NOMO-1 (cell line): ENCODE data around the gene PRMT7.

Experiments used
- DNase-seq, 2 experiments: peaks; one replicate each; lab custom pipeline; 2025; ENCODE audit not compliant: unreplicated experiment in 2 of 2; lab: John Stamatoyannopoulos, UW

PRMT7 gene

DNA sequence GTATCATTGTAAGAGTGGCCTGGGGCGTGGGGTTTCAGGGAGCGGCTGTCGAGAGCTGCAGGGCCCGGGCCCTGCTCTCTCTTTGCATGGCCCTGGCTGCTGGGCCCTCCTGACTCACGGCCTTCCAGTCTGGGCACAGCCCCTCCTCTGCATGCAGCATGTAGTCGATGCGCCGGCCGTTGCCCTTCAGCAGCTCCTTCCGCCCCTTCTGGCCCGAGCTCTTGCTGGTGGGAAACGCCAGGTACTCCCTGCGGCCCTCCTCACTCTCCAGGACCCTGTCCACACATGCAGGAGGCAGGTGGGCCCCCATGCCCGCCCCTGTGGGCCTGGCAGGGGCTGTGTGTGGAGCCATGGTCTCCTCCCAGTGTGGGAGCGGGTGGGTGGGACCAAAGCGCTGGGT, 50.7 kb downstream of the PRMT7 start:
- DNase-seq: no peak

DNA sequence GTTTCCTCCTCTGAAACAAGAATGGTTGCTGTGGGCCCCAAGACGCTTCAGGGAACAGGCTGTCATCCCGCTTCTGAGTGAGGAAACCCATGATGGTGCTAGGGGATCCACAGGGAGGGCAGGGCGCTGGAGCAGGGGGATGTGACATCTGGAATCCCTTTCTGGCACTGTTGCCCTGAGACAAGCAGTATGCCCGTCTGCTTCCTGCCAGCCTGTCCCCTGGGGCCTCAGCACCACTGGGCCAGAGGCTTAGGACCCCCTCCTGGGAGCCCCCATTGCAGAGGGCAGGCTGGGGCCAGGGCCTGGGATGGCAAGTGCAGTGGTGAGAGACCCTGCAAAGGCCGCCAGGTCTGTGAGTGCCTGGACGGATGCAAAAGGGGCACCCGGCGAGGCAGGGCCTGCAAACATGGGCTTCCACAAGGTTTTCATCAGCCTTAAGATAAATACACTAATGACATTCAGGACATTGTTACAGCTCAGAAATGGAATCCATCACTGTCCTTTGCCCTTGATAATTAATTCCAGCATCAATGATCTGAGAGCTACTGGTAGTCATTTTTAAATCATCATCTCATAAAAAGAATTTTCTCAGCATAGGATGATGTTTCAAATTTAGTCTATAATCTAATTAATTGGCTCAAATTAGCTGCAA, 51.6 kb downstream of the PRMT7 start:
- no peak for DNase-seq

DNA sequence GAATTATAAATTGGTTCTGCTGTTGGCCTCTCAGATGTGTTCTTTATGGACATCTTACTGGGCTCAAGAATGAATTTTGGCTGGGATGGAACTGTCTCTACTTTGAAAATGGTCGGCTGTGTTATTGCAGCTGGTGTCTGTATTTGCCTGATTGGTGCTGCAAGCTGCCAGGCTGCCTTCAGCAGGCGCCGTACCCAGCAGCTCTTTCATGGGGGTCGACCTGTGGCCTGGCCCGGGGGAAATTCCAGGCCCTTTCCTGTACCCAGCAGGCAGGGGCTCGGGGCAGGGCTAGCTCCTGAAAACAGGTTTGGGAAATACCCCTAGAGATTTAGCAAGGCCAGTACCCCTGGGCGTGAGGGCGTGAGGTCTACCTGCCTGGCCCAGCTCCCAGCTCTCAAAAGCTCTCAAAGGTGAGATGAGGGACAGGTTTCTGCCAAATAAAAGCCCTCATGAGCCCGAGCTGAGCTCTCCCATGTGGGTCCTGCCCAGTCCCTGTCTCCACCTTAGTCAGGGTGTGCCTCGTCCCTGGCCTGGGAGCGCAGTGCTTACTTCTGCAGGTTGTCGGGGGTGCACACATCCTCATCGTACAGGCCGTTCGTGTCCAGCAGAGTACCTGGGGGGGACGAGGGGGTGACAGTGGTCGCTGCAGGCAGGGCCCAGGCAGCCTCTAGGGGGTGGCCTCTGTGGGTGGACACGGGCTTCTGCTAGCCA, 52.3 kb downstream of the PRMT7 start:
- no peak for DNase-seq

DNA sequence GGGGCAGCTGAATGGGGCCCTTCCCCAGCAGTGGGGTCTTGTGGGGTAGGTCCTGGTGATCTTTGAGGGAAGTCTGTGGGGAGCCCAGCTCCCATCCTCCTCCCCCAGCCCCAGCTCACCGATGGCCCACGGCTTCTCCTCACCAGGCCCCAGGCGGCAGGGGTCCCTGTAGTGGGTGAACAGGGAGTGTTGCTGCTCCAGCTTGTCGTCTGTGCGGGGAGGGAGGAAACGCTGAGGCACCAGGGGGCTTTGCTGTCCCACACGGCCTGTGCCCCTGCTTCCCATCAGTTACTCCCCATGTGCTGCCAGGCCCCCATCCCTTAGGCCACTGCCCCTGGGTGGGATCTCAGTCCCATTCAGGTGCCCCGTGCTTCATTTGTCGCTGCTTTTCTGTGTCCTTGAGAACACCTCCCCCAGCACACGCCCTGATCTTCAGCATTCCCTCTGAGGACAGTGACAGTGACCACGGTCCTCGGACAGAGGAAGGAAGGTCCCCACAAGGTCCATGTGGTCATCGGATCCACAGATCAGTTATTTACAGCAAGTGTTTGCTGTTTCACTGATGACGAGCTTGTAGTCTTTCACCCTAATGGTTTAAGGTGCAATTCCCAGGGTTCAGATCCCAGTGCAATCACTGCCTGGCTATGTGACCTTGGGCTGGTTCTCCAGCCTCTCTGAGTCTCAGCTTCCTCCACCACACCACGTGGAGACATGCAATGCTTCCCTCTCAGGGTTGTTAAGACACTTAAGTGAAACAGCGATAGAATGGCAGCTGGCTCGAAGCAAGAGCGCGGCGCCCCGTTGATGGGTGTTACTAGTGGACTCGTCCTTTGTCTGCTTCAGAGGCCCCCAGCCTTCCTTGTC, 53.1 kb downstream of the PRMT7 start:
- DNase-seq: no peak

DNA sequence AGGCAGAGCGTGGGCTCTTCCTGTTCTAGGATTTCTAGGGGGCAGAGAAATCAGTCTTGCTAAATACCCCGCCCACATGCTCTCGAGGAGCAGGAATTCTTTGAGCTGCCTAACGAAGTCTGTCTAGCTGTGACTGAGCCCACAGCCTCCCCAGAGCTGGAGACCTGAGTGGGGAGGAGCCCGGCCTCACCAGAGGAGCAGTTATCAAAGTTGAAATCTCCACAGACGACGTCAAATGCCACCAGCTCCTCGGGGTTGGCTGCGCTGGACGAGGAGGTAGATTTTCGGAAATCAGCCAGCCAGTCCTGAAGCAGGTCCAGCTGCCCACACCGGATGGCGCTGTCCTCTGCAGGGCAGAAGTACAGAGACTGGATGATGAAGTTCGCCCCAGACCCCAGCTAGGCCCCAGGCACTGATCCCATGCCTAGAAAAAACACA, 53.8 kb downstream of the PRMT7 start:
- DNase-seq: no peak

DNA sequence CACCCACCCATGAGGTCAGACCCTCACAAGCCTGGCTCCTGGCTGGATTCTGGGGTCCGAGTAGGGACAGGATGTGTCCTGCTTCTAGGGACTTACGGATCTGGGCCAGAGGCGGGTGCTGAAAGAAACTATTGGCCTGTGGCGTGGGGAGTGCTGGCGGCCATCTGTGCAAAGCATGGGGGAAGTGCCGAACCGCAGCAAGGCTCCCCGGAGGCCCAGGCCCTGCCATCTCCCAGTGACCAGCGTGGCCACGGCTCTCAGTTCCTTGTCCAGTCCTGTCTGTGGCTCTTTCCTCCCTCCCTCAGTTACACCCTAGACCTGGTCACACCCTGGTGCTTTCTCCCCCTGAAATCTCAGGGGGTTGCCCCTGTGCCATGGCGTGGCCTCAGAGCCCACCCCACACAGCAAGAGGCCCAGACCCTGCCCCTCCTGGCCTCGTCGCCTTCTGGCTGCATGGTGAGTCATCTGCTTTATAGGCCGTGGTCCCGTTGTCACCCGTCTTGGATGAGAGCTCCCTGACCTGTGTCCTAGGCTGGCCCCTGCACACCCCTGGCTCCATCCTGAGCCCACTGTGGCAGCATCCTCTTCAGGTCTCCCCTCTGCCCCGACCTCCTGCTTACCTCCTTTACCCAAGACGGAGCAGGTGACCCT, 54.5 kb downstream of the PRMT7 start:
- DNase-seq: no peak

DNA sequence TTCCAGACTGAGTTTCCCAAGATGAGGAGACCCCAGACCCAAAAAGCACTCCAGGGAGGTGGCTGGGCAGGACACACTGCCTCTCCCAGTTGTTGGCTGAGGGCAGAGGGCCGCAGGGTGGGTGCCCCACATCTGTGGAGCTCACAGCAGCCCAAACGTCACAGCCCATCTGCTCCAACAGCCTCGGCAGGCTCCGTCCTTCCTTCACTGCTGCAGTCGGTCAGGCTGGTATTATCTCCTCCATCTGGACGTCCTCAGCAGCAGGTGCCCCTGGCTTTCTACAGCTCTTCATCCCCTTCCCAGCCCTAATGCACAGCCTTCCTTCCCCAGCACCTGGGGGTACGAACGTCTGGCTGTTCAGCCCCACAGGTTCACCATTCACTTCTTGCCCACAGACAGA, 55.2 kb downstream of the PRMT7 start:
- DNase-seq: no peak

DNA sequence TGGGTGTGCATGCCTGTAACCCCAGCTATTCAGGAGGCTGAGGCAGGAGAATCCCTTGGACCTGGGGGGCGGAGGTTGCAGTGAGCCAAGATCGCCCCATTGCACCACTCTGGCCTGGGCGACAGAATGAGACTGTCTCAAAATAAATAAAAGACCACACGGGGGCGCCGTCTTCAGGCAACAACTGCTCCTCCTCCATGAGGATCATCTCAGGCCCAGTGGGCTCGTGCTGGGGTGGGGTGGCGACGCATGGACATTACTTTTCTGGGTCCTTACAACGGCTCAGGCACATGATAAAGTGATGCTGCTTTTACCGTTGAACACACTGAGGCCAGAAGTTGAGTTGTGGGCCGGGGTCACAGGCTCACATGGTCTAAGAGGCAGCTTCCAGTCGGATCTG, 56.2 kb downstream of the PRMT7 start:
- DNase-seq: peak; percentile 11 to 26

DNA sequence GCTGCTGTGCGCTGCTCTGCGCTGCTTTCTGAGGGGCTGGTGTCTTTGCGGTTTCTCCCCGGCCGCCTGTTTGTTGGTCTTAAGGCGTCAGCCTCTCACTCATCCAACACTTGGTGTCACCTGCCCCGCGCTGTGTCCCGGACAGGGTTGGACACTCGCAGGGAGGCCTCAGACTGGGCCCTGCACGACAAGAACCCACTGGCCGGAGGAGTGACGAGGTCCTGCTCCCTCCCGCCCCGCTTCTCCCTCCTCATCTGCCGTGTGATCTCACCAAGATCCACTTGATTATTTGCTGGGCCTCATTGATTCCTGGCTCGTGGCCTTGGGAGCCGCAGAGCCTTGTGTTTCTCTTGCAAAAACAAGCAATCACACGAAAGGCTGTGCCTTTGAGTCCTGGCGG, 56.6 kb downstream of the PRMT7 start:
- DNase-seq: no peak

DNA sequence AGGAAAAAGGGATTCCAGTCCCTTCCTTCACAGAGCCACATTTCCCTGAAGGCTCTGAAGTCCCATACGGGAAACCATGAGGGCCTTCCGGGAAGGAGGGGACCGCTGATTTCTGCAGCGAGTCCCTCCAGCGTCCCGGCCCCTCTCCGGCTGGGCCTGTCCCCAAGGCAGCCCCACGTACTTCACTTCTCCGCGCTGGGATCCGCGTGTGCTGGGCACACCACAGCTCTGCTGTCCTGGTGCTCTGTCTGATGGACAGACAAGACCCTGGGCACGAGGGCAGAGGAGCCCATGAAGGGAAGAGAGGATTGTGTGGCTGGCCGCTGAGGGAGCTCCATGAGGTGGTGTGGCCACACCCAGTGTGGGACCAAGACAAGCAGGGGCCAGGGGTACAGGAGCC, 57.1 kb downstream of the PRMT7 start:
- DNase-seq: no peak

DNA sequence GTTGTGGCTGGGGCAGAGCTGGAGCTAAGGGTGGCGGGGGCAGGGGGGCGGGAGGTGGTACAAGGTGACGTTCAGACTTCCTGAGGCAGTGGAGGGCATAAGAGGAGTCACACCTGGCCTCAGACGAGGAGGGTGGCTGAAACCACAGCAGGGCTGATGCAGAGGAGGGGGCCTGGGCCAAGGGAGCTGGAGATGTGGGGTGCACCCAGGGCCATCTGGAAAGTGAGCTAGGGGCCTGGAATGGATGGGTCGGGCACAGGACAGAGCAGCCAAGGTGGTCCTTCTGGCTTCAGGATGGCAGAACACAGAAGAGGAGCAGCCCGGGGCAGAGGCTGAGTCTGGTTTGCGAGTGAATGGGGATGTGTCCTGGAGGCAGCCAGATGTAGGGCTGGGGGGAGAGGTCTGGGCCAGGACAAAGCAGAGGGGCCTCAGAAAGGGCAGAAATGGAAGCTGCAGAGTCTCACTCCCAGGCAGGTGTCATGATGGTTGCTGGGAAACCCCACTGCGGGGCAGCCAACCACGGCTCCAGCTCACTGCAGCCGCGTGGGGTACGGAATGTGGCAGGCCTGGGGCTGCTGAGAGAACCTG, 57.6 kb downstream of the PRMT7 start:
- DNase-seq: no peak

DNA sequence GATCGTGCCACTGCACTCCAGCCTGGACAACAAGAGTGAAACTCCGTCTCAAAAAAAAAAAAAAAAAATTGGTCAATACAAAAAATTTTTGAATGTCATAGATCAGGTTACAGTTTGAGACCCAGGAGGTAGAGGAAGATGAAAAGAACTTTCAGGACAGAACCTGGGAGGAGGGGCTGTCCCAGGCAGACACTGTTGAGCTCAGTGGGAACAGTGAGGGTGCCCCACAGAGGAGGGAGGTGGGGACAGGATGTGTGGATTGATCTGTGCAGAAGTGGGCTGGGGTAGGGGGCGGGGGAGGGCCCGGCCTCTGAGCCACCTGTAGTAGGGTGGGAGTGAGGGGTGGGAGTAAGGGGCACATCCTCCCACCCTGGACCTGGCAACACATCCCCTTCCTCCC, 58.3 kb downstream of the PRMT7 start:
- DNase-seq: no peak

DNA sequence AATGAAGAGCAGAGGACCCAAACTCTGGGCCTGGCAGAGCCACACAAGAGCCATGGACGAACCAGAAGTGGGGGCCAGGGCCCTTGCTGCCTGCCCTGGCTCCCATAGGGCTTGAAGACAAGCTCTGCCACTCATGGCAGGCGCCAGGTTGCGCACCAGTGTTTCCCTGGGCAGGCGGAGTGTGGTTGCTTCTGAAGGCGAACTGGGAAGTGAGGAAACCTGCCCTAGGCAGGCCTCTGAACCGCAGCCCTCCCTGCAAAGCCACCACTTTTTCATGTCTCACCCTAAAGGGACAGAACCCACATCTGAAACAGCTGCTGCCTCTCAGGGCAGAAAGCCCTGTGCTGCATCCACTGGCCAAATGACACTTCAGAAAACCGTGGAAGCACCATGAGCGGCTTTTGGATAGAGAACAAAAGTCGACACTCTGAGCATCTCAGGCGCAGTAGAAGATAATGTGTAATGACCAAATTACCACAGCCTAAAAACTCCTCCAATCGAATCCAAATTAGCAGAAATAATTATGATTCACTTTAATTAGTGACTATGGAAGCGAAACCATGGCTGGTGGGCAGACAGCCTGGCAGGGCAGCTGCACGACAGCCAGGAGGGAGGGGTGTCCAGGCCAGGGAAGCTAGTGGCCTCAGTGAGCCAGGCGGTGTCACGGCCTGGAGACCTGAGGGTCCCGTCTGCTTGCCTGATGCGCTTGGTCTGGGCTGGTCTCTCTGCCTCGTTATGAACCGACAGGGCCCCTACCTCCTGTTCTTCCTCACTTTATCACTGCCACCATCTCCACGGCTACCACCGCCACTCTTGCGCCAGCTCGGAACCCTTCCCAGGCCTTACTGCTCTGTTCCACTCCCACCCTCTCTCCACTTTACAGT, 59.1 kb downstream of the PRMT7 start:
- peak; percentile 82 to 86 for DNase-seq

DNA sequence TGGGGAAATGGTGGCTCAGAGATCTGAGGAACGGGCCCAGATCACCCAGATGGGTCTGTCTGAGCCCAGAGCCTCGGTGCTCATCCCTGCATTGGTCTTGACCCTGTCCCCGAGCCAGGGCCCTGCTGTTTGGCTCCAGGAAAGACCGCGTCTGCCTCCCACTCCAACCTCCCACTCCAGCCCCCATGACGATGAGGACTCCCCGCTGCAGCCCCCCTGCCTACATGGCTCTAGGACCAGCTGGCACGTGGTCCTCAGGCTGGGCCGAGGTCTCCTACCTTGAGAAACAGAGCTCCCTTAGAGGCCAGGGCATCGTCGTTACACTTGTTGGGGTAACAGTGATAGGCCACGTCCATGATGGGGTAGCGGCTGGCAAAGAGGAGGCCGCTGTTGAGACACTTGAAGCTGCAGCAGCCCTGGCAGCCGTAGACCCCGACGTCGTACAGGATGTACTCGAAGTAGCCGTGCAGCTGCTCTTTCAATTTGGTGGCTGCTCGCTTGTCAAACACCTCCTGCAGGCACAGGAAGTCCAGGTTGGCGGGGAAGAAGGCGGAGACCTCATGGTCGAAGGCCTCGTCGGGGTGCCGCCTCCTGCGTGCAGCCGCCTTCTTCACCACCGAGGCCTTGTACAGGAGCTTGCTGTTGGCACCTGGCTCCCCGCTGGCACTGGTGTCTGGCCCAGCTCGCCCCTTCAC, 59.9 kb downstream of the PRMT7 start:
- DNase-seq: no peak

DNA sequence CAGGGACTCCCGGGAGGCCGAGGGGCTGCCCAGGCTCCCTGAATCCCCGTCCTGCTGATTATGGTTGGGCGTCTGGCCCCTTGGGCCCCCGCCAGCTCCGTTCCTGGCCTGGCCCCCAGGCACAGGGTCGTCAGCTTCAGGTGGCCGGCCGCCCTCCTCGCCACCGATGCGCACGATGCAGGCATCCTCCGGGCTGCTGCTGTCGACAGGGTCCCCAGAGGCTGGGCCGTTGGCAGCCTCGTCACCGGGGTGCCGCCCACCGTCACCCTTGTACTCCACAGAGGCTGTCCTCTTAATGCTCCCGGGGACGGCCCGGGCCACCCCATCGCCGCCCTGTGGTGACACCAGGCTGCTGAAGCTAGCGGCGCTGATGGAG, 60.4 kb downstream of the PRMT7 start:
- DNase-seq: no peak

DNA sequence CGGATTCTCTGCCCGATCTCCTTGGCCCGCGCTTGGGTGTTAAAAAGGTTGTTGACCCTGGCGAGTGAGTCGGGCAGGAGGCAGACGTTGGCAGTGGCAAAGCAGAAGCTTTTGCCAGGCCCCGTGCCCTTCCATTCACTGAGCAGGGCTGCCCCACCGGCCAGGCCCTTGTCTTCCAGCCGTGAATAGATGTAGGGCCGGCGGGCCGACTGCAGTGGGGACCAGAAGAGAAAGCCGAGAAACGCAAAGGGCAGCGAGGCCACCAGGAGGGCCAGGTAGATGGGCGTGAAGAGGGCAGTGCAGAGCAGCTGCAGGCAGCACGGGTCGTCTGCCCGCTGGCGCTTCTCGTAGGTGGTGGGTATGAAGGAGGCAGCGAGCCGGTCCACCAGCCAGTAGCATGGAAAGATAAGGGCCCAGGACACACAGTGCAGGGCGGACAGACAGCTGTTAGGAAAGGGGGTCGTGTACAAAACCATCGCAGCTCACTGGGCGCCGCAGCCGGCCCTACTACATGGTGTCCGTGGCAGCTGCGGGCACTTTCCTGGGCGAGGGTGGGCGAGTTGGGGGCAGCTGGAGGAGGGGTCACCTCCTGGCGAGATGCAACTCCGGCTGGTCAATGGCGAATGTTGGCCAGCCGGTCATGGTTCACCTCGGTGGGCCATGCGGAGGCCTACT, 61.0 kb downstream of the PRMT7 start:
- no peak for DNase-seq

DNA sequence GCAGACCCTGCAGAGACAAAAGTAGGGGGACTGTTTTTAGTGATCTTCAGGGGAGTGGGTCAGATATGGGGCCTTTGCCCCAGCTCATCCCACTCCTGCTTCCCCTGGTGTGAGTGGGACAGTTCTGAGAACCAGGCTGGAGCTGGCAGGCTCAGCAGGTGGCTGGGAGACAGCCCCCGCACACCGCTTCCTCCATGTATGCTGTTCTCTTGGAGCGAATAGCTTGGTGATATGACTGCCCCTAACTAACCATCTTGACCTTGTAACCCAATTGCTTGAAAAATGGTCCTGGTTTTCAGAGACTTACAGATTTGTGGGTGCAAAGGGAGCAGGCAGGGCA, 61.5 kb downstream of the PRMT7 start:
- DNase-seq: no peak

DNA sequence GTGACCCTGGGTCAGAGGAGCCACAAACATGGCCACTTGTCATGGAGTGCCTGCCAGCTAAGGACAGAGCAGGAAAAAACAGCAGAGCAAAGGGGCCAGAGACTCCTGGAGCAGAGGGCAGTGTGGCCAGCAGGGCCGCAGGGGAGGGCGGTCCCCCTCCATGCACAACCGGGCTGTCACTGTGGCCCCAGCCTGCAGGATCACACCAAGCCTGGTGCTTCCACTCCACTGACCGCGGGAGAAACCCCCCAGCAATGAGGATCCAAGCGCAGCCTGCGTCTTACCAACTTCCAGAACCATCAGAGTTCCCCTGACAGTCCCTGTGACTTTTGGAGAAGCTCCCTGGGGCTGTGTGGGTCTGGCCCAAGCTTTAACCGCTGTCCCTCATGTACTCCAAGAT, 62.0 kb downstream of the PRMT7 start:
- no peak for DNase-seq
